ENCODE measurements around the gene TUBGCP6. TPM values are rescaled to one million over a fixed set of nuclear protein-coding genes. Genes with fewer than 3 reads are reported as not detected.

Gene TUBGCP6, protein sequence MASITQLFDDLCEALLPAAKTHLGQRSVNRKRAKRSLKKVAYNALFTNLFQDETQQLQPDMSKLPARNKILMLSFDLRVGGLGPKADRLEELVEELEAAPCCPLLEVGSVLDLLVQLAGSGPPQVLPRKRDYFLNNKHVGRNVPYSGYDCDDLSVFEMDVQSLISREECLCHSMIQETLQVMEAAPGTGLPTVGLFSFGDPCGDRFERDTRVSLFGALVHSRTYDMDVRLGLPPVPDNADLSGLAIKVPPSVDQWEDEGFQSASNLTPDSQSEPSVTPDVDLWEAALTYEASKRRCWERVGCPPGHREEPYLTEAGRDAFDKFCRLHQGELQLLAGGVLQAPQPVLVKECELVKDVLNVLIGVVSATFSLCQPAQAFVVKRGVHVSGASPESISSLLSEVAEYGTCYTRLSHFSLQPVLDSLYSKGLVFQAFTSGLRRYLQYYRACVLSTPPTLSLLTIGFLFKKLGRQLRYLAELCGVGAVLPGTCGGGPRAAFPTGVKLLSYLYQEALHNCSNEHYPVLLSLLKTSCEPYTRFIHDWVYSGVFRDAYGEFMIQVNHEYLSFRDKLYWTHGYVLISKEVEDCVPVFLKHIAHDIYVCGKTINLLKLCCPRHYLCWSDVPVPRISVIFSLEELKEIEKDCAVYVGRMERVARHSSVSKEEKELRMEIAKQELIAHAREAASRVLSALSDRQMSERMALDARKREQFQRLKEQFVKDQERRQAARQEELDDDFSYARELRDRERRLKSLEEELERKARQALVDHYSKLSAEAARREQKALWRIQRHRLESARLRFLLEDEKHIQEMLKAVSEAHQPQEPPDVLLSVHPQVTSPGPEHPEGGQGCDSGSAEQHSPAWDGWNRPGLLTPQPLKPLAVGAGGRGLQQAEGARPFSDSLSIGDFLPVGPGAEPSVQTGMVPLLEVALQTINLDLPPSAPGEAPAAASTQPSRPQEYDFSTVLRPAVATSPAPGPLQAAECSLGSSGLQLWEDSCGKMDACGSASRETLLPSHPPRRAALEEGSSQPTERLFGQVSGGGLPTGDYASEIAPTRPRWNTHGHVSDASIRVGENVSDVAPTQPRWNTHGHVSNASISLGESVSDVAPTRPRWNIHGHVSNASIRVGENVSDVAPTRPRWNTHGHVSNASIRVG (N-terminal part only)
- polyA plus RNA-seq (ENCODE audit: insufficient read length in 4 of 4), result 10 to 100 TPM; 31.4 to 40.7 (median 34.3) TPM

GRCh38 chr22:50244420-50245213 is at the start of gene TUBGCP6:
TUBGCP6 (minus strand) TSS chr22:50245023; CDS start chr22:50244459, 564 bp downstream.
- DNase-seq (ENCODE audit: low read depth in 4 of 4, low spot score in 3 of 4), result peak; percentile 88 to 92 (median 90)

DNA sequence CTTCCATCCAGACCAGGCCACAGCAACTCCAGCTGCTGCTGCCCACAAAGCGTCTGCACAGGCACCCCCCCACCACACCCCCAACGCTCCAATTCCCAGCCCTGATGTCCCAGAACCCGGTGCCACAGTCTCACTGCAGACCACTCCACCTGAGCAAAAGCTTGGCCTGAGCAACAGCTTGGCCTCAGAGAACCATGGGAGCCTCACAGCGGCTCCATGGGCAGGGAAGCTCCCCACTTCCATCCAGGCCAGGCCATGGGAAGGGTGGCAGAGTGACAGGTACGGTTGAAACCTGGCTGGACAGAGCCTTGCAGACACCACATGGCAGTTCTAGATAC is 49.5 kb upstream of the TUBGCP6 start:
- DNase-seq (ENCODE audit: low read depth in 4 of 4, low spot score in 3 of 4), result no peak

DNA sequence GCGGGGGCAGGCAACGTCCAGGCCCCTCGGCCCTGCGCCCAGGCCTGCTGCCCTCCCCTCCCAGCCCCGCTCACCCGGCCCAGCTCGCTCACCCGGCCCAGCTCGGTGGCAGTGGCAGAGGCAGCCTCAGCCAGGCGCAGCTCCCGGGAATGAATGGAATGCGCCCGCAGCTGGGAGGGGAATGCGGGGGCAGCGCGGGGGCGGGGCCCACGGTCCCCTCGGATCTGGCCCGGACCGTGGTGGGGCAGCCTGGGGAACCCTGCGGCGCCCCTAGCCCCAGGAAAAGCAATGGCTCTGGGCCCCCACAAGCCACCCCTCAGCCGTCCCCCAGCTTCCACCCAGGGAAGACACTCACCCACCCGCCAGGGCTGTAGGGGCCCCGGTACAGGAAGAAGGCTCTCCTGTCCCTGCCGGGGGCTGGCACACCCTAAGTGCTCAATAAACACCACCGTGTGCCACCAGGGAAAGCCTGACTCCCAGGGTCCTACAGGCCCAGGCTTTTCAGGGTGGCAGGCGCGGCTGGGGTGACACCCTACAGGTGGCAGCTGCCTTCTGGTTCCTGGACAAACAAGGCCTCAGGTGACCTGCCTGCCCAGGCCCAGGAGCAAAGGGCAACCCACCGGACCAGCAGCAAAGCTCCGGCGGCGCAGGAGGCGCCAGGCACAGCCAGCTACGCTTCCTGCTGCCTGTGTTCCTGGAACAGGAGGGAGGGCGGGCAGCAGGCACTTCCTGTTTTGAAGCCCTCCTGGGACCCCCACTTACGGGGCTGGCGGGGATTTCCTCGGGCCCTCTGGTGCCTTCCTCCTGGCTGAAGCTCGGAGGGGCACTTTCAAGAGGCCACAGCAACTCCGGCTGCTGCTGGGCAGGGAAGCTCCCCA is 48.9 kb upstream of the TUBGCP6 start:
- peak in 1 of 4 donors; percentile 70 for DNase-seq (ENCODE audit: low read depth in 4 of 4, low spot score in 3 of 4)

DNA sequence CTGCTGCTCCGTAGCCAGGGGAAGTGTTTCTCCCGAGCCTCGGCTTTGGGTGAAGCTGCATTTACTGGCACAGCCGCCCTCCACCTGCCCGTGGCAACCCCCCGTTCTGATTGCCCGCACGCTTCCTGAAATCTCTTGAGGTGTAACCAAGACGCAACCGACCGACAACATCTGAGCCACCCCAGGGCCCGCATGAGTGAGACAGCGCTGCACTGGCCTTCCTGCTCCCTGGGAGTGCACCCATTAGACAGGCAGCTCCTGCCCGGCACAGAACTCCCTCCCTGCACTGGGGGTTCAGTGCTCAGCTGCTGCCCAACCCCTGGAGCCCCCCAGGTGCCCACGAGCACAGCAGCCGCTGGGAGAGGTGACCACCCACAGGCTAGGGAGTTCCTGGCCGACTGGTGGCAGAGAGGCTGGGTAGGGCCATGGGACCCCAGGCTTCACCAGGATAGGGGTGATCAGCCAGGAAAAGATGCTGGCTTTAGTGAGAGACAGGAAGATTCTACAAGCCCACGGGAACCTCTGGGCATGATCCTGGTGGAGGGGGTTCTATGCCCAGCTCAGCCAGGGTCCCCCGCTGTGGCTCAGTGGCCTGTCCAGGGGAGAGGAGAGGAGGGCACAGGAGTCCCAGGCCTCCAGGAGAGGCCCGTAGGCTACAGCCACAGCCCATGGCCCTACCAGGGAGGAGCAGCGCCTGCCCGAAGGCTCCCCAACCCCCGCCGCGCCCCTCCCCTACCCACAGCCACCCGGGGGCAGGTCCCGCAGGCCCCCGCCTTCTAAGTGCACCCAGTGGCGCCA is 48.0 kb upstream of the TUBGCP6 start:
- no peak for DNase-seq (ENCODE audit: low read depth in 4 of 4, low spot score in 3 of 4)

DNA sequence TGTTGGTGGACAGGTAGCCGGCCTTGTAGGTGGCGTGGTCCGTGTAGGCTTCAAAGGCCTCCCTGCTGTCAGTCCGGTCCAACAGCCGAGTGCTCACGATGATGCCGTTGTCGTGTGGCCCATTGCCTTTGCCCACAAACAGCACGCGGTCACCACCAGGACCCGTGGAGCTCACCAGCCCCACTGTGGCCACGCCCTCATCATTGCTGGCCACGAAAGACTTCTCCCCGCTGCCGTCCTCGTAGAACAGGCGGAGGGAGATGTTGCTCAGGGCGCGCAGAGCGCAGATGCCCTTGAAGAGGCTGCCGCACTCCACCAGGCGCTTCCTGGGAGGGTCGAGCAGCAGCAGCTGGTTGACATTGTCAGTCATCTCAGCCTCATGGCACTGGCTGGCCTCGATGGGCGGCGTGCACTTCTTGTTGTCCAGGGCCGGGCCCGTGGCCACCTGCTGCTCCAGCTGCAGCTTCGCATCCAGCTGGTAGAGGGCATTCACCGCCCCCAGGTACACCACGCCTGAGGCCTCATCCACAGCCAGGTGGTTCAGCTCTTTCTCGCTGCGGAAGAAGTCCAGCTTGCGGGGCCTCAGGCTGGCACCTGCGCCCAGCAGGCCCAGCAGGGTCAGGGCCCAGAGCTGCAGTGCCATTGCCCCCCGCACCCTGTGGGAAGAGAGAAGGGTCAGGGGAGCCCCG is 45.3 kb upstream of the TUBGCP6 start:
- DNase-seq (ENCODE audit: low read depth in 4 of 4, low spot score in 3 of 4), result no peak

- DNase-seq (ENCODE audit: low read depth in 4 of 4, low spot score in 3 of 4), result no peak
Observed at GRCh38 chr22:50289151-50289941, 44.5 kb upstream of the TUBGCP6 start.

GRCh38 chr22:50287731-50288130 is 42.9 kb upstream of the TUBGCP6 start:
- no peak for DNase-seq (ENCODE audit: low read depth in 4 of 4, low spot score in 3 of 4)

DNA sequence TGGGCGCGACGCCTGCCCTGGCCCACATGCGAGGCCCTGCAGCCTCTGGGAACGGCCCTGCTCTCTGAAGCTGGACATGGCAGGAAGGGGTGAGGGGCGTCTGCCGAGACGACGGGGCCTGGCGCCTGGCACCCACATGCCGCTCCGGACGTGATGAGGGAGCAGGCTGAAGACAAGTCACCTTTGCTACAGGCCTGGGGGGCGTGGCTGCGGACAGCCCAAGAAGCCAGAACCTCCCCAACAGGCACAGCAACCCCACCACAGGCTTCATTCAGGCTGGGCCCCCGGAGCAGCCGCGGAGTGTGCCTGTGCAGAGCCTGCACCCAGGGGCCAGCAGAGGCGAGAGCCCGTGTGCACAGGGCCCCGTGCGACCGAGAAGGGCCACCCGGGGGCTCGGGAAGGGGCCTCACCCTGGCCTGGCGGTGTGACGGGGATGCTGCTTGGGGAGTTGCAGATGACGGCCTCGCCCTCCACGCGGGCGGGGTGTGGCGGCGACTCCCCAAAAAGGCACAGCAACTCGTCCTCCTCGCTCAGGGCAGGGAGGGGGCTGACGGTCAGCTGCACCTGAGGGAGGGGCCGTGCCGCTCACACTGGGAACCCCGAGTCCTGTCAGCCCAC is 42.0 kb upstream of the TUBGCP6 start:
- no peak for DNase-seq (ENCODE audit: low read depth in 4 of 4, low spot score in 3 of 4)

DNA sequence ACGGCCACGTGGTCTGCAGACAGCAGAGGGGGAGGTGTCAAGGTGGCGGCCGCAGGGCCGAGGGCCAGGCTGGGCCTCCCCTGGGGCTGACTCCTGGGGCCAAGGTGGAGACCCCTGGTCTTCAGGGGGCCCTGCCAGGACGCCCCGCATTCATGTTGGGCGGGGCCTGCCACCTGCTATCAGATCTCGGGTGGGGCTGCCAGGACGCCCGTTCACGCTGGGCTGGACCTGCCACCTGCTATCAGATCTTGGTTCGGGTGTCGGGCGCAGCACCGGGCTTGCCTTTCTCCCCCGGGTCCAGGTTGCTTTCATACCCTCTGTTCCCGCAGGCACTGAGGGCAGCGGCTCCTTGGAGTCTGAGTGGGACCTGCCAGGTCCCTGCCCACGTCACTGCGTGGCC is 41.5 kb upstream of the TUBGCP6 start:
- DNase-seq (ENCODE audit: low read depth in 4 of 4, low spot score in 3 of 4), result no peak

GRCh38 chr22:50285568-50286229 is 40.9 kb upstream of the TUBGCP6 start:
- no peak for DNase-seq (ENCODE audit: low read depth in 4 of 4, low spot score in 3 of 4)

DNA sequence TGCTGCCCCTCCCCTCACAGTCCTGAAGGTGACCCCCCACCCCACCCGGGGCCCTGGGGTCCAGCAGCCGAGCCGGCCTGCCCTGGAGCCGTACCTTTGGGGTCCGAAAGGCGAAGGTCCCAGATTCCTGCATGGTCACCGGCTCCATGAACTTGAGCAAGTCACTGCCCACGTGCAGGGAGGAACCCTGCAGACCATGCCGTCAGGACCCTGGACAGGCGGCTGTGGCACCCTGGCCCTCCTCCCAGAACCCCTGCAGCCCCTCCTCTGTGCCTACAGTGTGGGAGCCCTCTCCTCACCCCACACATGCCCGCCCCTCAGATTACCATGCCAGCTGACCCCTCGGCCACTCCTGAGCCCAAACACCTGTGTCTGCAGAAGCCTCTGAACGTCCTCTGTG is 39.7 kb upstream of the TUBGCP6 start:
- DNase-seq (ENCODE audit: low read depth in 4 of 4, low spot score in 3 of 4), result no peak

DNA sequence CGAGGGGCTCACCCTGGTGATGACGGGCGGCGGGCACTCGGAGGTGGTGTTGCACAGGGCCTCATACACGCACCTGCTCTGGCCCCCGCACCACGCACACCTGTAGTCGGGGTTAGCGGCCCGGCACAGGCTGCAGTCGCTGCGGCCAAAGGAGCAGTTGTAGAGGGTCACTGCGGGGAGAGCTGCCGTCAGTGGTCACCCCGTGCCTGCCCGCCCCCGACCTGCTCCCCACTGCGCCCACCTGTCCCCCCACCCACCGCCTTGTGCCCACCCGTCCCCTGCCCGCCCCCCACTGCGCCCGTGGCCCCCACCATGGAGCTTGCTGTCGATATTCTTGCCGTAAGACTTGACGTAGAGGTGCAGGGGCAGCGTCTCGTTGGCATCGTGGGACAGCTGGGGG is 39.0 kb upstream of the TUBGCP6 start:
- DNase-seq (ENCODE audit: low read depth in 4 of 4, low spot score in 3 of 4), result no peak

GRCh38 chr22:50282361-50283155 is 37.7 kb upstream of the TUBGCP6 start:
- DNase-seq (ENCODE audit: low read depth in 4 of 4, low spot score in 3 of 4), result no peak

- DNase-seq (ENCODE audit: low read depth in 4 of 4, low spot score in 3 of 4), result no peak
Observed at GRCh38 chr22:50281957-50282356, 37.1 kb upstream of the TUBGCP6 start.

DNA sequence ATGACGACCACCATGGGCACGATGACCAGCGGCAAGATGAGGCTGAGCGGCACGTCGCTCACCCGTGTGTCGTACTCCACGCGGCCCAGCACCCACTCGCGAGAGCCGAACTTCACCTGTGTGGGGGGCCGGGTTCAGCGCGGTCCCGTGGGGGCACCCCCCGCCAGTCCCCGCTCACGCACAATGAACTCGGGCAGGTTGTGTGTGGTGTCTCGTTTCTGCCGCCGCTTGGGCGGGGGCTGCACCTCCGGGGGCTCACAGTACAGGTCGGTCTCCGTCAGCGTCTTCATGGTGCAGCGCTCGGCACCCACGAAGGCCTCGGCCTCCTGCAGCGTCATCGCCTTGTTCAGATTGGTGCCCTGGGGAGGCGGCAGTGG is 36.5 kb upstream of the TUBGCP6 start:
- DNase-seq (ENCODE audit: low read depth in 4 of 4, low spot score in 3 of 4), result no peak

All from right renal pelvis (tissue), 4 donors.